ENCODE data around the gene TBC1D2. TPM values are rescaled to one million over a fixed set of nuclear protein-coding genes. Genes with fewer than 3 reads are reported as not detected.

The TBC1D2 gene
- total RNA-seq, 1 experiment from 2014 or later = 11.1 TPM

- Mint-ChIP-seq H3K9me3 (no peaks in the 10 kb centered on the region), H3K4me1 (peaks cover 32% of the 10 kb centered on the region), H3K4me3 (no peak overlapping the region), H3K36me3 (no peaks in the 10 kb centered on the region), H3K27ac (no peak overlapping the region), H3K27me3 (ENCODE audit: low read depth) (no peaks in the 10 kb centered on the region)
- POLR2A ChIA-PET = no interaction called here
- DNase-seq (ENCODE audit: low spot score) (no peak), ATAC-seq (no peak)
- CTCF ChIA-PET = interaction anchor here (1.1 kb wide), 1 partner anchor 20 kb away, joined by 3 read pairs; no protein-coding TSS in a partner anchor
- TF ChIP-seq E2F1 (CRISPR knock-in tag; IDR thresholded peaks at IDR 0.05) (no peak), USF2 (CRISPR knock-in tag; IDR thresholded peaks at IDR 0.05) (no peak), SP1 (CRISPR knock-in tag; conservative IDR thresholded peaks at IDR 0.05) (no peak), AR (CRISPR knock-in tag; IDR thresholded peaks at IDR 0.05) (no peak), FOXJ3 (CRISPR knock-in tag; IDR thresholded peaks at IDR 0.05; ENCODE audit: borderline replicate concordance) (no peak), TP53 (CRISPR knock-in tag; IDR thresholded peaks at IDR 0.05) (no peak), IRF1 (CRISPR knock-in tag; IDR thresholded peaks at IDR 0.05) (no peak), CBFB (CRISPR knock-in tag; IDR thresholded peaks at IDR 0.05; ENCODE audit: low read depth) (no peak), IRF2 (CRISPR knock-in tag; IDR thresholded peaks at IDR 0.05; ENCODE audit: borderline replicate concordance, low read depth) (no peak)
Observed at GRCh38 chr9:98195671-98196070, 59.8 kb downstream of the TBC1D2 start.

- Mint-ChIP-seq H3K9me3 (no peaks in the 10 kb centered on the region), H3K4me3 (peak overlapping the region; percentile 78), H3K4me1 (peaks cover 37% of the 10 kb centered on the region), H3K36me3 (no peaks in the 10 kb centered on the region), H3K27me3 (ENCODE audit: low read depth) (no peaks in the 10 kb centered on the region), H3K27ac (peak overlapping the region; percentile 76)
- DNase-seq (ENCODE audit: low spot score) (no peak), ATAC-seq (no peak)
- ChIA-PET POLR2A (interaction anchor here (0.5 kb wide), 2 partner anchors 21 to 30 kb away, joined by 3 read pairs; no protein-coding TSS in a partner anchor), CTCF (interaction anchor here (0.6 to 1.7 kb wide), 15 partner anchors 12 to 158 kb away, joined by 3 to 8 read pairs (median 3); partner anchors contain the start of genes TBC1D2 and TRIM14)
- no peak for TF ChIP-seq SP1 (CRISPR knock-in tag; conservative IDR thresholded peaks at IDR 0.05)
- no peak for TF ChIP-seq NFE2L1 (CRISPR knock-in tag; IDR thresholded peaks at IDR 0.05)
- no peak for TF ChIP-seq PREB (CRISPR knock-in tag; IDR thresholded peaks at IDR 0.05; ENCODE audit: borderline replicate concordance)
- TF ChIP-seq AR (CRISPR knock-in tag; IDR thresholded peaks at IDR 0.05) = no peak
- TF ChIP-seq STAT6 (CRISPR knock-in tag; conservative IDR thresholded peaks at IDR 0.05; ENCODE audit: low read depth) = no peak
- no peak for TF ChIP-seq CDX4 (CRISPR knock-in tag; IDR thresholded peaks at IDR 0.05; ENCODE audit: borderline replicate concordance)
- no peak for TF ChIP-seq FOXJ3 (CRISPR knock-in tag; IDR thresholded peaks at IDR 0.05; ENCODE audit: borderline replicate concordance)
- TF ChIP-seq TP53 (CRISPR knock-in tag; IDR thresholded peaks at IDR 0.05) = no peak
- no peak for TF ChIP-seq ZNF317 (CRISPR knock-in tag; IDR thresholded peaks at IDR 0.05; ENCODE audit: borderline replicate concordance, low read depth)
- no peak for TF ChIP-seq ZNF671 (CRISPR knock-in tag; IDR thresholded peaks at IDR 0.05)
- no peak for TF ChIP-seq FOXP4 (CRISPR knock-in tag; IDR thresholded peaks at IDR 0.05)
- no peak for TF ChIP-seq GTF2I (CRISPR knock-in tag; conservative IDR thresholded peaks at IDR 0.05)
Observed at GRCh38 chr9:98193336-98193944, 62.0 kb downstream of the TBC1D2 start.

Measured in WTC11 (cell line).